Measurements from ENCODE around the gene DTX3.
"Not testable (repeated sequence)": the region's sequence is repeated elsewhere in the genome, so short reads cannot be mapped to it uniquely, and the experiment has no call there.

DTX3 gene

GRCh38 chr12:57564178-57564740, 40.4 kb upstream of the DTX3 start:
- TF ChIP-seq CTCF (IDR thresholded peaks at IDR 0.05) = no peak
- H3K4me3 Mint-ChIP-seq = no peak overlapping the region
- H3K4me1 Mint-ChIP-seq = peaks cover 2% of the 10 kb centered on the region
- peaks cover 22% of the 10 kb centered on the region for H3K27me3 Mint-ChIP-seq (ENCODE audit: low read depth, poor library complexity)
- H3K9me3 Mint-ChIP-seq = no peaks in the 10 kb centered on the region
- H3K27ac Mint-ChIP-seq = no peak overlapping the region
- H3K36me3 Mint-ChIP-seq (ENCODE audit: low read depth) = no peaks in the 10 kb centered on the region
- no peak for DNase-seq

DNA sequence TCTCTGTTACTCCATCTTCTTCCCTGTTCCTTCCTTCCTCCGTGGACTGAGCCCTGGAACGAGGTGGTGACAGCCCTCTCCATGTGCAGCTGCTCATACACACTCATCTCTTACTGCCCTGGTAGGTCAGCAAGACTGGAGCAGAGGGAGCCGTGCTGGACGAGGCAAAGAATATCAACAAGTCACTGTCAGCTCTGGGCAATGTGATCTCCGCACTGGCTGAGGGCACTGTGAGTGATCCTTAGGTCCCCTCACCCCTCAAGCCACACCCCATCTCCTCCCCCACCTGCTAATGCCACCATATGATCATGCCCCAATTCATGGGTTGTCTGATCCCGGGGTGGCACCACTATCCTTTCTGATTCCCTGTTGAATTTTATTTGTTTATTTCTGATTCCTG, 35.8 kb upstream of the DTX3 start:
- no peaks in the 10 kb centered on the region for H3K36me3 Mint-ChIP-seq (ENCODE audit: low read depth)
- no peak overlapping the region for H3K27ac Mint-ChIP-seq
- no peak for TF ChIP-seq CTCF (IDR thresholded peaks at IDR 0.05)
- peaks cover 16% of the 10 kb centered on the region for H3K27me3 Mint-ChIP-seq (ENCODE audit: low read depth, poor library complexity)
- no peaks in the 10 kb centered on the region for H3K9me3 Mint-ChIP-seq
- peaks cover 6% of the 10 kb centered on the region for H3K4me1 Mint-ChIP-seq
- DNase-seq = no peak
- H3K4me3 Mint-ChIP-seq = no peak overlapping the region

DNA sequence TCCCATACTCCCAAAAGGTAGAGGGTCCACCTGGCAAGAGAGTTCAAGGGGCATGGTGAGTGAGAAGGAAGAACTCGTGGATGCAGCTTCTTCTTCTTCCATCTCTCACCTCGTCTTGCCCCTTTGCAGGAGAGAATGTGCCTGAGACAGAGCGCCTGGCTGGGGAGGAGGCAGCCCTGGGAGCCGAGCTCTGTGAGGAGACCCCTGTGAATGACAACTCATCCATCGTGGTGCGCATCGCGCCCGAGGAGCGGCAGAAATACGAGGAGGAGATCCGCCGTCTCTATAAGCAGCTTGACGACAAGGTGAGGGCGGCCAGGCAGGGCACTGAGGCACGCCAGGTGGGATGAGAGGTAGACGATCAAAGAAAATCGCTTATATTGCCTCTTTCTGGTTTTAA, 34.8 kb upstream of the DTX3 start:
- H3K9me3 Mint-ChIP-seq = no peaks in the 10 kb centered on the region
- TF ChIP-seq CTCF (IDR thresholded peaks at IDR 0.05) = no peak
- no peak overlapping the region for H3K4me3 Mint-ChIP-seq
- H3K27me3 Mint-ChIP-seq (ENCODE audit: low read depth, poor library complexity) = peaks cover 12% of the 10 kb centered on the region
- H3K27ac Mint-ChIP-seq = peak overlapping the region; percentile 18
- peaks cover 6% of the 10 kb centered on the region for H3K4me1 Mint-ChIP-seq
- no peak for DNase-seq
- no peaks in the 10 kb centered on the region for H3K36me3 Mint-ChIP-seq (ENCODE audit: low read depth)

- not testable (repeated sequence) for DNase-seq; H3K36me3 Mint-ChIP-seq (ENCODE audit: low read depth); H3K4me3 Mint-ChIP-seq; H3K9me3 Mint-ChIP-seq; H3K27me3 Mint-ChIP-seq (ENCODE audit: low read depth, poor library complexity); H3K27ac Mint-ChIP-seq; H3K4me1 Mint-ChIP-seq
Measured at GRCh38 chr12:57570438-57570837, 34.2 kb upstream of the DTX3 start.

GRCh38 chr12:57571926-57572762, 32.5 kb upstream of the DTX3 start:
- Mint-ChIP-seq H3K4me1 (peaks cover 6% of the 10 kb centered on the region), H3K27ac (no peak overlapping the region), H3K4me3 (no peak overlapping the region), H3K9me3 (no peaks in the 10 kb centered on the region), H3K36me3 (ENCODE audit: low read depth) (no peaks in the 10 kb centered on the region), H3K27me3 (ENCODE audit: low read depth, poor library complexity) (peaks cover 9% of the 10 kb centered on the region)
- no peak for DNase-seq
- TF ChIP-seq CTCF (IDR thresholded peaks at IDR 0.05) = no peak

- no peak for TF ChIP-seq CTCF (IDR thresholded peaks at IDR 0.05)
- H3K4me1 Mint-ChIP-seq = no peaks in the 10 kb centered on the region
- H3K9me3 Mint-ChIP-seq = no peaks in the 10 kb centered on the region
- DNase-seq = no peak
- H3K36me3 Mint-ChIP-seq (ENCODE audit: low read depth) = no peaks in the 10 kb centered on the region
- peaks cover 16% of the 10 kb centered on the region for H3K27me3 Mint-ChIP-seq (ENCODE audit: low read depth, poor library complexity)
- no peak overlapping the region for H3K4me3 Mint-ChIP-seq
- no peak overlapping the region for H3K27ac Mint-ChIP-seq
Measured at GRCh38 chr12:57574795-57575194, 29.8 kb upstream of the DTX3 start.

Measured in nephron progenitor cell (in vitro differentiated cells).